Measurements from ENCODE around the gene ADGRG2.
A peak's percentile ranks its signal among the peaks of the same experiment; 100 is the strongest.
"Not testable (repeated sequence)": the region's sequence is repeated elsewhere in the genome, so short reads cannot be mapped to it uniquely, and the experiment has no call there.

Gene ADGRG2

GRCh38 chrX:19085666-19086065 lies 36.6 kb downstream of the ADGRG2 start:
- no peak for DNase-seq

GRCh38 chrX:19075754-19076153 lies 46.5 kb downstream of the ADGRG2 start:
- DNase-seq: no peak

- DNase-seq: no peak
Measured at GRCh38 chrX:19072372-19072771, 49.9 kb downstream of the ADGRG2 start.

GRCh38 chrX:19070555-19070994 lies 51.7 kb downstream of the ADGRG2 start:
- no peak for DNase-seq

- DNase-seq: not testable (repeated sequence)
Measured at GRCh38 chrX:19066987-19067386, 55.3 kb downstream of the ADGRG2 start.

- no peak for DNase-seq
Measured at GRCh38 chrX:19065535-19065934, 56.7 kb downstream of the ADGRG2 start.

GRCh38 chrX:19064175-19064574 lies 58.1 kb downstream of the ADGRG2 start:
- no peak for DNase-seq

GRCh38 chrX:19063030-19063429 lies 59.2 kb downstream of the ADGRG2 start:
- no peak for DNase-seq

GRCh38 chrX:19059067-19059466 lies 63.2 kb downstream of the ADGRG2 start:
- DNase-seq: no peak

GRCh38 chrX:19057856-19058255 lies 64.4 kb downstream of the ADGRG2 start:
- no peak for DNase-seq

GRCh38 chrX:19049110-19049509 lies 73.2 kb downstream of the ADGRG2 start:
- DNase-seq: peak; percentile 67

- no peak for DNase-seq
Measured at GRCh38 chrX:19046343-19047215, 75.7 kb downstream of the ADGRG2 start.

GRCh38 chrX:19040373-19040772 lies 81.9 kb downstream of the ADGRG2 start:
- DNase-seq: peak; percentile 2

- no peak for DNase-seq
Measured at GRCh38 chrX:19034025-19034424, 88.2 kb downstream of the ADGRG2 start.

GRCh38 chrX:19030805-19031204 lies 91.5 kb downstream of the ADGRG2 start:
- DNase-seq: no peak

- DNase-seq: no peak
Measured at GRCh38 chrX:19028560-19028959, 93.7 kb downstream of the ADGRG2 start.

GRCh38 chrX:19024366-19024765 lies 97.9 kb downstream of the ADGRG2 start:
- DNase-seq: no peak

GRCh38 chrX:19019996-19020395 lies 102.3 kb downstream of the ADGRG2 start:
- no peak for DNase-seq

- peak; percentile 0 for DNase-seq
Measured at GRCh38 chrX:19017271-19017670, 105.0 kb downstream of the ADGRG2 start.

GRCh38 chrX:19016614-19017013 lies 105.7 kb downstream of the ADGRG2 start:
- not testable (repeated sequence) for DNase-seq

GRCh38 chrX:19007868-19008267 lies 114.4 kb downstream of the ADGRG2 start:
- no peak for DNase-seq

GRCh38 chrX:19007011-19007410 lies 115.3 kb downstream of the ADGRG2 start:
- no peak for DNase-seq

- peak; percentile 6 for DNase-seq
Measured at GRCh38 chrX:19005909-19006308, 116.4 kb downstream of the ADGRG2 start.

GRCh38 chrX:19003756-19004155 lies 118.5 kb downstream of the ADGRG2 start:
- no peak for DNase-seq

GRCh38 chrX:18998653-18999052 lies 123.6 kb downstream of the ADGRG2 start:
- DNase-seq: no peak

Data from NCI-H2171 treated with DMSO at 0.1 percent for 48 hours (cell line).